Measurements from ENCODE around the gene TAF15.

Gene TAF15

DNA sequence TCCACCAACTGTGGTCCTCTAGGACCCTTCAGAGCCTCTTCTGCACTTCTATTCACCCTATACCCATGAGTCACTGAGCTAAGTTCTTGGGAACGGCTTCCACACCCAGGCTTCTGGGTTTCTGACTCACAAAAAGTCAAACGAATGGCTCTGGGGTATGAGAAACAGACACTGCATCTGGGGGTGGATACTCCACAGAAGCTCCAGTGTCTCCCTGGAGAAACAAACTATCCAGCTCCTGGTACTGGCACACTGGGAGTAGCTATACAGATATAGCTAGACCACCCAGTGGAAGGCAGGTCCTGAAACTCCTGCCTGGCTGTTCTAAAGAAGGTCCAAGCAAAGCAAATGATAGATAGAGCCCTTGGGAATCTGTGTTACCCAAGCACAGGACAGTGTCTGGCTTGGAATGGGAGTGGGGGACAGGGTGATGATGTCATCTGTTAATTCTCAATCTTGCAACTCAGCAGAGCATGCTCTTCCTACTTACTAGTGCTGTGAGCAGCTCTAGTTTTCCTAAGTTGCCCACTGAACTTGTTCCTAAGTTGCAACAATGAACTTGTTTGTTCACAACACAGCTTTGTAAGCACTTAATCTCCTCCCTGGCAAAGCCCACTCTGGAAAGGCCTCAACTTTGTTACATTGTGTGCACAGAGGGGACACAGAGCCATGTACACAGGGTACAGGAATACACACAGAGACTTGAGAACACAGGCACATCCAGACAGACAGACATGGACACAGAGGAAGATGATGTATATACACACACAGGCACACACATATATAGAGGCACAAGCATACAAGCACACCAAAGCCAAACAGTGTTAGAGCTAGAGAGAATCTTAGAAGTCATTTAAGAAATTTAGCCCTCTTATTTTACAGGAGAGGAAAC lies 20.6 kb upstream of the TAF15 start:
- peak in 1 of 2 experiments; percentile 9 for DNase-seq

DNA sequence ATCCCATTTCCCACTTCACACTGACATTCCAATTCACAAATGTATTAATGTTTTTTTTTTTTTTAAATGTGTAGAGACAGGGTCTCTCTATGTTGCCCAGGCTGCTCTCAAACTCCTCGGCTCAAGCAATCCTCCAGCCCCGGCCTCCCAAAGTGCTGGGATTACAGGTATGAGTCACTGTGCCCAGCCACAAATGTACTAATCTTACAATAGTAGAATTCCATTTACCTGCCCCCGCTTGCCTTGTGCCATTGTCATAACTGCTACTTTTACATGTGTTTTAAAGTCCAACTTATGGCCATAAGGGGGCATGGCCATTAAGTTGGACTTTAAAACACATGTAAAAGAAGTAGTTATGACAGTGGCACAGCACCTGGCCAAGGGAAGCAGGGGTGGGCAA lies 18.4 kb upstream of the TAF15 start:
- no peak for DNase-seq

DNA sequence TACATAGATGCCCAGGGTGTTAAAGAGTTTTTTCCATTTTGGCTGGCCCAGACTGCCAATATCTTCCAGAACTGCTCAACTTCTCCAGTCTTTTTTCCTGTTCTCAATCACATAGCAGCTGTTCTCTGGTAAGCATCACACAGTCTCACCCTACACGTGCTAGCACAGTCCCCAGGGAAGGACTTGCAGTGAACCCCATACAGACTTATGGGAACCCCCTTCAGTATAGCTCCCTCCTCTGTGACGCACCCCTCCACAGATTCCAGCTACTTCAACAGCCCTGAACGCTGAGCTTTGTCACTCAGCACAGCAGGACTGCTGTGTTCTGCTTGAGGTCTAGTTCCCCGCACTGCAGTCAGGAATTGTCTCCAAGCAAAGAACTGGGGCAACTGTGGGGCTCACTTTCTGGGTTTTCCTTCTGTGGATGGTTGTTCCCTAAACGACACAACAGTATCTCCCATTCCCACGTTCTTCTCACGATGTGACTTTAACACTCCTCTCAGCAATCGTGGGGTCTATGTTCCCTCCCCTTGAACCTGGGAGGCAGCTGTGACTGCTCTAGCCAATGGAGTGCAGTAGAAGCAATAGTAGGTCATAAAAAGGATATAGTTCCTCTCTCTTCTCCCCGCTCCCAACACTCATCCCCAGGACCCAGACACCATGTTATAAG lies 17.5 kb upstream of the TAF15 start:
- DNase-seq: no peak

DNA sequence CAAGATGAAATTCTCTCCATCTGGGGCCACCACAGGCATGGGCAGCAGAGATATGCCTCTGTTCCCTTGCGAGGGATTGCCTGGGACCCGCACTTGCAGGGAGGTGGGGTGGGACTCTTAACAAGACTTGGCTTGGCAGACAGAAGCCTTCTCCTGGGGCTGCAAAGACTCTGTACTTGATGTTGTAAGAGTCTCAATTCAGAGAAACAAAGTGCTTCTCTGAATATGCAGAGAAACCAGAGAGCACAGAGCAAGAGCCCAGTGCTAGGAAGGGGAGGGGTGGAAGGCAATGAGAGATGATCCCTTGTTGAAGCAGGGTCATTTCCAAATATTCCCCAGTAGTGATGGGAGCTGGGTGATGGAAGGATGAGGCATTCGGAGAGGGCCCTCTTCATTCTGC lies 16.0 kb upstream of the TAF15 start:
- no peak for DNase-seq

DNA sequence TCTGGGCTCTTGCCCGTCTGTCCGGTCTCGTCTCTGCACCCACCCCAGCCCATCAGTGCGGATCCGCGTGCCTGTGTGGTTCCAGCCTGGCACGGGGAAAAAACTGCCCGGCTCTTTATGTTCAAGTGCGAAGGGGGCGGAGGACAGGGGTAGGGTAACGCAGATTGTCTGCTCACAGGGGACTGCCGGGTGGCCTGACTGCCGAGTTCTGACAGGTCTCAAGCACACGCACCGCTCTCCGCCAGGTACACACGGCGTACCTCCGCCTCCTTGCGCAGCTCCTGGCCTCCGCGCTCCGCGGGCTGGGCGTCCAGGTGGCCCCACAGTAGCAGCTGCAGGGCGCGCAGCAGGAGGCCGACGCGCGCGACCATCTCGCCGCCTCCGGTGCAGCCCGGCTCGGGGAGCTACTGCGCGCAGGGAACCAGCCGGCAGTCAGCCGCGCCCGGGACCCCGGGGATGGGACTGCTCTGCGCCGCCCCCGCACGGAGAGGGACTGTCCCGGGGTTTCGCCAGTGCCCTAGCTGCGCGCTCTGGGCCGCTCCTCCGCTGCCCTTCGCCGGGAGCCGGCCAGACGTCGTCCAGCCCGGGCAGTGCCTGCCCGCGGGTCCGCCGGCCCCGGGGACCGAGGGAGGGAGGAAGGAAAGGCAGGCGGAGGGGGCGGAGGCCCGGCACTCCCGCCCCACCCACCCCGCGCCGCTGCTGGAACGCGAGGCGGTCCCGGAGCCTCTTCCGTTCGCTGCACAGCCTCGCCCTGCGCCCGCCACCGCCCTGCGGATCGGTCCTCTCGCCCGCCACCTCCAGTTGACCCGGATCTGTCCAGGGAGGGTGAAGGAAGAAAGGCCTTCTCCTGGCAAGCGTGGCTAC lies 14.0 kb upstream of the TAF15 start, which contains the start of gene MMP28:
Gene MMP28, minus strand, starts transcription at position 635 of the 864 bp plus-strand sequence. Its CDS starts 264 bp downstream, at position 371.
- DNase-seq: peak; percentile 20 to 53

DNA sequence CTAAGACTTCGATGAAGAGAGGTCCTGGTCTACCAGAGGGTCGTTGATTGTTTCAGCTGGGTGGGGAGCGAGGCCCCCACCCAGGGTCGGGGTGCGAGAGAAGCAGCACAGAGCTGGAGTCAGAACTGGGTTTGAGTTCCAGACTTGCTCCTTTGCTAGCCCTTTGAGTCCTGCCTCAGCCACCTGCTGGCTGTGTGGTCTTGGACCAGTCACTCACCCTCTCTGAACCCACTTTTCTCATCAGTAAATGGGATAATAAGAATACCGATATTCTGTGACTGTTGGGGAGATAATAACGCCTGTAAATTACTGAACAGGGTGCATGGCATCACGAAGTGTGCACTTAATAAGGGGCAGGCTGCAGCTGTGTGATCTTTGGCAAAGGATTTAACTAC lies 13.4 kb upstream of the TAF15 start:
- DNase-seq: no peak

DNA sequence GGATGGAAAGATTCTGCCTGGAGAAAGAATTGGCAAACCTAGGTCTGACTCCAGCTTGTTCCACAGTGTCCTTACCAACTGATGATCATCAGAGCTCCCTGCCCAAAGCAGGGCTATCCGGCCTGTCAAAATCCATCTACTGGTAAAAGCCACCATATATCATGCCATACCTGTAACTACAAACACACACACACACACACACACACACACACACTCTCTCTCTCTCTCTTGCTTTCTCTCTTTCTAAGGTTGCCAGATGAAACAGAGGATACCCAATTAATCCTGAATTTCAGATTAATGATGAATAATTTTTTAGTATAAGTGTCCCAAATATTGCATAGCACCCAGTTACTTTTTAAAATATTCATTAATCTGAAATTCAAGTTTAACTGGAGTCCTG lies 12.3 kb upstream of the TAF15 start:
- DNase-seq: no peak

DNA sequence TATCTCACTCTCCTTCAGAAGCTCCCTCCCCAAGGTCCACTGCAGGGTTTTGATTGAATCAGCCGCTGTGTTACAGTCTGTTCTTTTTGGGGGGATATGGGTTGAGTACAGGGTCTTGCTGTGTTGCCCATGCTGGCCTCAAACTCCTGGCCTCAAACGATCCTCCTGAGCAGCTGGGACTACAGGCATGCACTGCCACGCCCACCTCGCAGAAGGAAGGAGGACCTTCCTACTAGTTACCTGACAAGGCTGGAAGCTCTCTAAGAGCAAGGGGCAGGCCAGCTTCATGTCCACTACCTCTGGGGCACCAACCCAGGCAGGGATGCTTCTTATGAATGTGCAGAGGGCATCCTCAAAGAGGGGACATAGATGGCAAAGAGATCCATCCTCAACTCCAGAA lies 11.9 kb upstream of the TAF15 start:
- no peak for DNase-seq

DNA sequence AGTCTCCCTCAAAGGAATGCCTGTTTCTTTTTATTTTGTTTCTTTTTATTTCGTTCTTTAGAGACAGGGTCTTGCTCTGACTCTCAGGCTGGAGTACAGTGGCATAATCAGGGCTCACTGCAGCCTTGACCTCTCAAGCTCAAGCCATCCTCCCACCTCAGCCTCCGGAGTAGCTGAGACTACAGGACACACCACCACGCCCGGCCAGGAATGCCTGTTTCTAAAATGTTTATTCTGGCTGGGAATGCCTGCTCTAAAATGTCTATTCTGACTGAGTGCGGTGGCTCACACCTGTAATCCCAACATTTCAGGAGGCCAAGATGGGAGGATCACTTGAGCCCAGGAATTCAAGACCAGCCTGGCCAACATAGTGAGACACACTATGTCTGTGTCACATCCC lies 11.4 kb upstream of the TAF15 start:
- no peak for DNase-seq

DNA sequence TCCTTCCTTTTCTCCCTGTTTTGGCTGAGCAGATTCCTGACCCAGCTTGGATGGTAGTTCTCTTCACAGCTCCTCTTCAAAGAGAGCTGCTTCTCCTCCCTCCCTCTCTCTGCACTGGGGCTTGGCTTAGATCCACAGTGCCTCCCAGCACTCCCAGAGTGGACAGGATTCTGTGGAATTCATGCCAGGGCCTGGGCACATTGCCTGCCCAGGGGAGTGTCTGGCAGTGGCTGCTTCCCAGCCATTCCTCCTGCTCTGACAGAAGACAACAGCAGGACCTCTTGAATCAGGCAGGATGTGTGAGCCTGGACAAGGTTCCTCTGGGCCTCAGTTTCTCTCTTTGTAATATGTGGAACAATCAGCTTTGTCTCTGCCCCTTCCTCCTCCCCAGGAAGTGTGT lies 9.3 kb upstream of the TAF15 start:
- no peak for DNase-seq

DNA sequence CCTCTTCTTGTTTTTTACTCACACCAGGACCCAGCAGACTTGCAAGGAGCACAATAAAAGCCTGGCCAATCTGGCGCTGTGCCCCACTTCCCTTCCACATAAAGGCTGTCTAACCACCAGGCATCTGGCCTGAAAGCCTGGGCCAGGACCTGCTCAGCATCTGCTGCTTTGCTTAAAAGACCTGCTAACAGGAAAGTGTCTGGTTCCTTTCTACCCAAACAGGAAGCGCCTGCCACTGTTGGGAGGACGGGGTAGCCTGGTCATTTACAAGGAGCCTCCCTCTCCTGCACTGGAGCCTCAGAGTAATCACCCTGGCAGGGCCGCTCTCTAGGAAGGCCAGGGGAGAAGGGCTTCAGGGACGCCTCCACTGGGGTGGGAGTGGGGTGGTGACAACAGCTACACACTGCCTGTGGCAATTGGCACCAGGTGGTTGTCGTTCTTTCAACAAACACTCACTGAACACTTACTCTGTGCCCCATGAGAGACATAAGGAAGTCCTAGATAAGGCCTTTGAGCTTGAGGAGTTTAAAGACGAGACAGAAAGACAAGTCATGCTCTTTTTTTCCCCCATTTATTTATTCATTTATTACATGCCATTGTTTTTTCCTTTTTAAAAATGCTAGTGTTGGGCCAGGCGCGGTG lies 7.6 kb upstream of the TAF15 start:
- no peak for DNase-seq

DNA sequence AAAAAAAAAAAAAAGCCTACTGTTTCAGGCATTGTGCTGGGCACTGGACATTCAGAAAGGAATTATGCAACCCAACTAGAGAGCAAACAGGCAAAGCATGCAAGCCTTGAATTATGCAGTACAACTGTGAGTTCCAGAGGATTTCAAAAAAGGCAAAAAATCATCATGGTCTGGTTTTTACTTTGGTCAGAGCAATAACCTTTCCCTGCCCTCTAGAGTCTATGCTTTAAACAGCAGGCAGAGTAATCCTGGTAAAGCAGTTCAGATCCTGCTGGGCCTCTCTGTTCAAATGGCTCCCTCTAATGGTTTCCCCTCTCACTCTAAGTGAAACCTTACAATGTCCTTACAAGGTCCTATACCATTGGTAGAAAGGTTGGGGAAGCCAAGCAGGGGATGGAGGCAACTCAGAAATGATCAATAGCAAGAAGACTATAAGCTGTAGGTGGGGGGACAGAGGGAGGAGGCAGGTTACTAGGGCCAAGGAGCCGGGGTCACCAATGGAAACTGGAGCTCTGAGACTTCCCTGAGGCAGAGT lies 4.6 kb upstream of the TAF15 start:
- DNase-seq: peak in 1 of 2 experiments; percentile 29

DNA sequence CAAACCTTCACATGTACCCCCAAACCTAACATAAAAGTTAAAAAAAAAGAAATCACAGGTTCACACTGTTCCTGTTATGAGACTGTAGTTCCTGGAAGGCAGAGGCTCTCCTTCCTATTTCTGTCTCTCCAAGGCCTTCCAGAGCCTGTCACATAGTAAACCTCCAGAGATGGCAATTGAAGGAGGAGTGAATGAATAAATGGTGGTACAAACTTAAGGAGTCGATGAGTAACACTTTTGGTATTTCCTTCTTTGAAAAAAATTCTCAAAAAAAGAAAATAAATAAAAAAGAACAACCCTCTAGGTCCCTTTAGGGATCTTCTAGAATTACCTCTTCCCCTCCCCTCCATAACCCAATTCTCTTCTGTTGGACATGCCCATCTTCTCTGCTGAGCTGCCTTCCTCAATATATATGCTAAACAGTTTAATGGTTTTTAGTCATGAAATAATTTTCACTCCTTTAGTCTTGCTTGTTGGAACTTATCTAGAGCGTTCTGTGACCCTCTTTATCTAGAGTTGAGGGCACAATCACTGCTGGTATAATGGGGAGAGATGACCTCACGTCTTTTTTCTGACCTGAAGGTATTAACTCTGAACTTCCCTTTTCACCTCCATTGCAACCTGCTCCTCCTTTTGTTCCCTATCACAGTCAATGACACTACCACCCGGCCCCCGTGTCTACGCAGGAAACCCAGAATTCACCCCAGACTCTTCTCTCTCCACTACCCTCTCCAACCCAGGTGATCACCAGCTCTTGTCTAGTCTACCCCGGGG lies 1.7 kb upstream of the TAF15 start:
- DNase-seq: no peak

DNA sequence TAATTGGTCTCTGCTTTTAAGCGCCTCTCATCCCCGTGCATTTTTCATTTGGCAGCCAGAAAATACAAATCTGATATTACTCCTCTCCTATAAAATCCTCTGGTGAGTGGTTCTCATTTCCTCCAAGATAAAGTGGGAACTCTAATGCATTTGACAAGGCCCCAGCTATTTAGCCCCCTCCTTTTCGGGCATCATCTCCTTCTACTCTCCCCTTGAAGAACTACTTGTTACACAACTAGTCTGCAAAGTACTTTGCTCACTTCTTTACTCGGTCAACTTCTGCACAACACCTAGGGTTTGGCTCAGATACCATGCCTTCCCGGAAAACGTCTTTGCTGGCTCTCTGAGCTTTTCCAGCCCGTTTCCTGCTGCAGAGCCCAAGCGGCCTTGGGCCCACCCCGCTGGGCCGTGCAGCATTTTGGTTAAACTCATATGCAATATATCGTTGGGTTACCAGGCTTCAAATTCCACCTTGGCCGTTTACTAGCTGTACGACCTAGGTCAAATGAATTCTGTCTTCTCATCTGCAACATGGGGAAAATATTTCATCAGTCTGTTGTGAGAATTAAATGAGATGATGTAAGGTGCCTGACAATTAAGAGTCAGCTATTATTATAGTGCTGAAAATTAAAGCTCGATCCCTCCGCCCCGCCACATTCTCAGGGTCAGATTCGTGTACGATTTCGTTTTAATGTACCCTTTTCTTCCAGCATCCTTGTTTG lies 883 bp upstream of the TAF15 start:
- DNase-seq: no peak

DNA sequence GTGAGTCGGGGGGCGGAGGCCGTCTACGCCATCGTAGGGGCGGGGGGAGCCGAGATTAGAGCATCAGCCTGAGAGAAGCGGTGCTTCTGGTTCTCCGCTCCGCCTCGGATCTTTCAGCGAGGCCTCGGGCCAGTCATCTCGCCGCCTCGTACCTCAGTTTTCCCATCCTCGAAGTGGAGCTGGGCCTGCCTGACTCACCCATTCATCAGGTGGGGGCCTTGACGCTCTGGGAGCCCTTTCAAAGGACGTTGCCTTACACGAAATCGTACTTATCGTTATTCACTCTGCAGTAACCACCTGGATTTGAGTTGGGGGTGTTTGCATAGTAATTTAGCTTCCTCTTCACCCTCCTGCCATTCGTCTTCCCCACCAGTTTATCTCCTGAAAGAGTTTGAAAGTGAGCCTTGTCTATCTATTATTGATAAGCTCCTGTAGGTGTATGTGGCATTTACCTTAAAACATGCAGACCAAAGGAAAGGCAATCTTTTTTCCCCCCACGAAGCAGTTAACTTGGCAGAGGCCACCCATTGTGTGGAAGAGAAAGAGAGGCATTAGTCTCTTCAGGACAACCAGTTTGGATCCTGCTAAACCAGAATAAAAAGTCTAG lies 674 bp downstream of the TAF15 start:
- DNase-seq: peak in 1 of 2 experiments; percentile 53

DNA sequence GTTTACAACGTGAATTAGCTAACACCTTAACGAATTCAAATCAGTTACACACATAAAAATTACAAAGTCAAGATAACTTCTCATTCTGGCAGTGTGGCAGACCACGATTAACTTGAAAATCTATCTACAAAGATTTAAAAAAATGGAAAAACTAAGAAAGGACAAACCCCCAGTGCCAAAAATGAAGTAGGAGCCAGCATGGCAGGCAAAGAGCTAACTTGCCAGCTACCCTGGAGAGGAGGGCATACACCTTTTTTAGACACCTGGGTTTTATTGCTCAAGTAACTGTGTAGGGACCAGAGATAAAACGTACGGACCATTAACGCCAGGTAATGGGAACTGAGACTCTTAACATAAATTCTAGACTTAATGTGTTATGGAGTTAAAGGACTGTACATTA lies 2.5 kb downstream of the TAF15 start:
- DNase-seq: no peak

DNA sequence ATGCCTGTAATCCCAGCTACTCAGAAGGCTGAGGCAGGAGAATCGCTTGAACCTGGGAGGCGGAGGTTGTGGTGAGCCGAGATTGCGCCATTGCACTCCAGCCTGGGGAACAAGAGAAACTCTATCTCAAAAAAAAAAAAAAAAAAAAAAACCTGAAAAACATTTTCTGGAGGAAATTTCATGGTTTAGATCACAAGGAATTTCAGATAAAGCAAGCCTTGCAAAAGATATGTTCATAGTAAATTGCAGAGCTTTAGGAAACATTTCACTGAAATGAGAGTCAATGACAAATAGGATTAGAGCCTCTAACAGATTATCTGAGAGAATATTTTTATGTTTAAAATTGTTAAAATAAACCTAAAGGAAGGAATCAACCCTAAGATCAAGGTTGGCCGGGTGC lies 3.2 kb downstream of the TAF15 start:
- DNase-seq: no peak

DNA sequence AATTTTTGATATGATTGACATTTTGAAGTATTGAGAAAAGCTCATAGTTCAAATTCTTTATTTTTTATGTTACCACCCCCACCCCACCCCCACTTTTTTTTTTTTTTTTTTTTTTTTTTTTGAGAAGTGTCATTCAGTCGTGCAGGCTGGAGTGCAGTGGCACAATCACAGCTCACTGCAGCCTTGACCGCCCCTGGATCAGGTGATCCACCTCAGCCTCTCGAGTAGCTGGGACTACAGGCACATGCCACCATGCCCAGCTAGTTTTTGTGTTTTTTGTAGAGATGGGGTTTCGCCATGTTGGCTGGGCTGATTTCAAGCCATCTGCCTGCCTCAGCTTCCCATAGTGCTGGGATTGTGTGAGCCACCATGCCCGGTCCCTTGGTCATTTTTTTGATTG lies 7.4 kb downstream of the TAF15 start:
- DNase-seq: no peak

DNA sequence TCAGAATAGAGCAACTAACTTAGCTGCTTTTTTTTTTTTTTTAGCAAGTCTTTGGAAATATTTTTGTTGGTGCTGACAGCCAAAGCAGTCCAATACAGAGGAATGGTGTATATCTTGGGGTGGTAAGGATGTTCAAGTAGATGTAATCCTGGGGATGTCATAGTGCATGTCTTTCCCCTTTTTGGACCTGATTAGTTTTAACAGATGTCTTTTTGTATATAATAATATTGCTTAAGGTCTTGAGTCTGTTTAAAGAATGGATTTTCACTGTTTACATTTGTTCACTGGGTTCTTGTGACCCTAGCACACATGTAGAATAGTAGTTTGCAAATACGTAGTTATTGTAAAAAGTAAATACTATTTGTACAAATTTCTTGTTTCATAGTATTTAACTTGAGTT lies 7.9 kb downstream of the TAF15 start:
- no peak for DNase-seq

DNA sequence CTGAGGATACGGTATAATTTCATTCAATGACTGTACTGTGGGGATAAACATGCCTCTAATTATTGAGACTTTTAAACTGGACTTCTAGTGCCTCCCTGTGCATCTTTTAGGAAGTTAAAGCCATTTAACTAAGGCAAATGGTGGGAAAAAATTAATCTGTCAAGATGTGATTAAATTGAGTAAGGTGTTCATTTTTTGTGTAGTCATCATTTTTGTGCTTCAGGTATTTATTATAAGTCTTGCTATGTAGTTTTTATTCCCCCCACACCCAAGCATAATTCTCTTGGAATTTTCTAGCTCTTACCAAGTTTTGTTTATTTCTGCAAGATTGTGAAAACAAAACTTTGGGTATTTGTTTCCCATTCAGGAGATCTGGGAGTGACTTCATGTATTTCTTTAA lies 10.2 kb downstream of the TAF15 start:
- no peak for DNase-seq

DNA sequence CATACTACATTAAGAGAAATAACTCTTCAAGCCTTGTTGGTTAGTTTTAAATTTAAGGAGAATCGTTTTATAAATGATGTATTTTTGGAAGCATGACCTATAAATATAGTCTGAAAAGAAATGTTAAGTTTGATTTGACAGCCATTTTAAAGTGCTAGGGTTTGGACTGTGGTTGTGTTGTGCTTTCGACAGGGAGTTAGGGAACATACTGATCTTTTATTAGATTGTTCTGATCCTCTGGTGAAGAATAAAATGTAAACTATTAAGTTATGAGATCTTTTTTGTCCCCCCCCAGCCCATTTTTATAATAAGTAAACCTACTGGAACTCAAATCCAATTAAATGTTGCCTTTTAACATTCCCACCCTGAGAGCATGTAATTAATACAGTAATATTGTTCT lies 12.0 kb downstream of the TAF15 start:
- no peak for DNase-seq
